CD4-positive, alpha-beta T cell (primary cell): ENCODE data around the gene NOS1AP. TPM values are rescaled to one million over a fixed set of nuclear protein-coding genes. Genes with fewer than 3 reads are reported as not detected.
"Not testable (repeated sequence)": the region's sequence is repeated elsewhere in the genome, so short reads cannot be mapped to it uniquely, and the experiment has no call there.

Experiments
- ATAC-seq: fragments of 200-7000 bp; cut with Tn5 transposase; one replicate; pipeline ENCODE4 v1.10.0; 2022; ENCODE audit warnings: mild to moderate bottlenecking; ENCODE audit not compliant: poor library complexity
- CTCF ChIA-PET: fragments of 350-600 bp; sonication (Branson Sonifier 250); formaldehyde crosslinking; loops from one replicate; lab custom pipeline; 2021; ENCODE audit warnings: antibody characterized with exemption, inconsistent platforms; lab: Charles Lee
- POLR2A ChIA-PET: fragments of 350-600 bp; sonication (Branson Sonifier 250); formaldehyde crosslinking; loops from one replicate; lab custom pipeline; 2021; ENCODE audit warnings: antibody characterized with exemption, inconsistent platforms; lab: Charles Lee
- DNase-seq, 14 experiments: peaks; one replicate each; pipeline ENCODE4 v3.0.0-alpha.2; 2013 to 2020; ENCODE audit warnings: mixed read lengths in 2 of 14
- H3K27ac ChIP-seq, 2 donors: one replicate each; pipeline versions ENCODE4 v1.5.1 to v1.7.0; 2013; ENCODE audit warnings: low read length in 2 of 2, low read depth in 1 of 2, mild to moderate bottlenecking in 1 of 2
- H3K27me3 ChIP-seq, 2 experiments: 1 replicate in 1 of 2; 2 replicates in 1 of 2; pipeline versions ENCODE4 v1.6.1 to v1.7.0; 2013; ENCODE audit warnings: low read length in 2 of 2, control low read depth in 1 of 2, mild to moderate bottlenecking in 1 of 2, moderate library complexity in 1 of 2; ENCODE audit not compliant: insufficient read depth in 2 of 2, control insufficient read depth in 1 of 2
- H3K36me3 ChIP-seq: one replicate; pipeline ENCODE4 v1.6.1; 2013; ENCODE audit warnings: low read length, control low read depth; ENCODE audit not compliant: insufficient read depth
- H3K4me1 ChIP-seq: one replicate; pipeline ENCODE4 v1.6.1; 2013; ENCODE audit warnings: low read length, control low read depth; ENCODE audit not compliant: insufficient read depth
- H3K4me3 ChIP-seq: one replicate; pipeline ENCODE4 v1.5.1; 2013; ENCODE audit warnings: mild to moderate bottlenecking, low read length, moderate library complexity
- H3K9me3 ChIP-seq, 2 experiments: 1 replicate in 1 of 2; 2 replicates in 1 of 2; pipeline versions ENCODE4 v1.6.1 to v1.7.0; 2013; ENCODE audit warnings: low read length in 2 of 2, mild to moderate bottlenecking in 2 of 2, control low read depth in 1 of 2, moderate library complexity in 1 of 2; ENCODE audit not compliant: control insufficient read depth in 1 of 2, insufficient read depth in 1 of 2
- H3K27ac Mint-ChIP-seq: one replicate; pipeline ENCODE4 v1.8.0; 2020; ENCODE audit warnings: mixed read lengths
- H3K27me3 Mint-ChIP-seq: one replicate; pipeline ENCODE4 v1.8.0; 2021; ENCODE audit warnings: mixed read lengths
- H3K36me3 Mint-ChIP-seq: one replicate; pipeline ENCODE4 v1.8.0; 2021; ENCODE audit warnings: low read depth, mixed read lengths
- H3K4me1 Mint-ChIP-seq: one replicate; pipeline ENCODE4 v1.8.0; 2021; ENCODE audit warnings: low read depth, mixed read lengths
- H3K4me3 Mint-ChIP-seq: one replicate; pipeline ENCODE4 v1.8.0; 2020; ENCODE audit warnings: mild to moderate bottlenecking, mixed read lengths
- H3K9me3 Mint-ChIP-seq: one replicate; pipeline ENCODE4 v1.8.0; 2020; ENCODE audit warnings: mixed read lengths
- intact Hi-C, 2 experiments: fragments of 100-400 bp; cut with DNase I in 1 of 2; cut with micrococcal nuclease in 1 of 2; formaldehyde crosslinking; loops; one replicate each; pipeline versions ENCODE4 v1.15.1 to v1.9.0; 2023 to 2025; cut with DNase I, micrococcal nuclease
- total RNA-seq, 174 experiments: library from RNA in 2 of 174; stranded (reverse) in 2 of 174; gene quantifications; one replicate each; pipeline ENCODE4 v1.2.3 and lab custom pipeline; 2021 to 2026
- TF ChIP-seq, protein P1 (sequence below): fragments of 200-600 bp; IDR thresholded peaks from one replicate; pipeline ENCODE4 v1.8.0; 2022; ENCODE audit warnings: antibody characterized with exemption, mild to moderate bottlenecking

Gene NOS1AP
- total RNA-seq, 2 experiments from 2014 or later, result not detected

DNA sequence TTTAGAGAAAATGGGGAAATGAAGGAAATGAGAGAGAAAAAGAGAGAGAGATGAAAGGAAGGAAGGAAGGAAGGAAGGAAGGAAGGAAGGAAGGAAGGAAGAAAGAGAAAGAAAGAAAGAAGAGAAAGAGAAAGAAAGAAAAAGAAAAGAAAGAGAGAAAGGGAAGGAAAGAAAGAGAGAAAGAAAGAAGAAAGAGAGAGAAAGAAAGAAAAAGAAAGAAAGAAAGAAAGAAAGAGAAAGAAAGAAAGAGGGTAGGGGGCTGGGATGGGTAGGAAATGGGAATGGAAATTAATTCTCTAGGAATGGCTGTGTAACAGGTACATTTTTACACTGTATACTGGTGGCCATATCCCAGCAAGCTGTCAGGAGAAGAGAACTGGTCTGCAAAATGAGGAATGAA lies 346.7 kb downstream of the NOS1AP start:
- H3K9me3 ChIP-seq, result no peaks in the 10 kb centered on the region
- no peak overlapping the region for H3K4me3 ChIP-seq
- H3K27ac ChIP-seq, result no peak overlapping the region
- ATAC-seq, result no peak
- H3K27me3 ChIP-seq, result peaks cover 10 to 20% of the 10 kb centered on the region in 2 experiments
- Mint-ChIP-seq H3K27ac (no peak overlapping the region), H3K9me3 (no peaks in the 10 kb centered on the region), H3K36me3 (no peaks in the 10 kb centered on the region), H3K27me3 (peaks cover 55% of the 10 kb centered on the region), H3K4me1 (no peaks in the 10 kb centered on the region), H3K4me3 (no peak overlapping the region)
- POLR2A ChIA-PET, result no interaction called here
- DNase-seq, result no peak
- intact Hi-C loops, result no loop called here
- no peaks in the 10 kb centered on the region for H3K4me1 ChIP-seq
- CTCF ChIA-PET, result no interaction called here
- H3K36me3 ChIP-seq, result no peaks in the 10 kb centered on the region
- TF ChIP-seq, protein P1, sequence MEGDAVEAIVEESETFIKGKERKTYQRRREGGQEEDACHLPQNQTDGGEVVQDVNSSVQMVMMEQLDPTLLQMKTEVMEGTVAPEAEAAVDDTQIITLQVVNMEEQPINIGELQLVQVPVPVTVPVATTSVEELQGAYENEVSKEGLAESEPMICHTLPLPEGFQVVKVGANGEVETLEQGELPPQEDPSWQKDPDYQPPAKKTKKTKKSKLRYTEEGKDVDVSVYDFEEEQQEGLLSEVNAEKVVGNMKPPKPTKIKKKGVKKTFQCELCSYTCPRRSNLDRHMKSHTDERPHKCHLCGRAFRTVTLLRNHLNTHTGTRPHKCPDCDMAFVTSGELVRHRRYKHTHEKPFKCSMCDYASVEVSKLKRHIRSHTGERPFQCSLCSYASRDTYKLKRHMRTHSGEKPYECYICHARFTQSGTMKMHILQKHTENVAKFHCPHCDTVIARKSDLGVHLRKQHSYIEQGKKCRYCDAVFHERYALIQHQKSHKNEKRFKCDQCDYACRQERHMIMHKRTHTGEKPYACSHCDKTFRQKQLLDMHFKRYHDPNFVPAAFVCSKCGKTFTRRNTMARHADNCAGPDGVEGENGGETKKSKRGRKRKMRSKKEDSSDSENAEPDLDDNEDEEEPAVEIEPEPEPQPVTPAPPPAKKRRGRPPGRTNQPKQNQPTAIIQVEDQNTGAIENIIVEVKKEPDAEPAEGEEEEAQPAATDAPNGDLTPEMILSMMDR, result no peak

DNA sequence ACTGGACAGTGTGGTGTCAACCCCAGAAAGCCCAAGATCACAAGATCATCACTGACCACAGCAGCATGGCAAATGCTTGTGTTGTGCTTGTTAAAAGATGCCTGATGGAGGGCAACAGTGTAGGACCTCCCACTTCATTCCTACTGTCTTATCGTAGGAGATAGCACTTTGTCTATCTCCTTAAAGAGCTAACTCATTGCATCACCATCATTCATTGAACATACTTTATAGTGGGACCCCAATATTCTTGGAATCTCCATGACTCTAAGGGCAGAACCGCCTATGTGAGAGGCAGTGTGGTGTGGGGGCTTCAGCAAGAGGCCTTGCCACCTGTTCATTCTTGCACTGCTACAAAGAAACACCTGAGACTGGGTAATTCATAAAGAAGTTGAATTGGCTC lies 347.4 kb downstream of the NOS1AP start:
- H3K9me3 Mint-ChIP-seq, result no peaks in the 10 kb centered on the region
- DNase-seq (no peak), ATAC-seq (no peak)
- intact Hi-C loops, result no loop called here
- ChIA-PET CTCF (no interaction called here), POLR2A (no interaction called here)
- no peak overlapping the region for H3K27ac ChIP-seq
- H3K4me3 Mint-ChIP-seq, result no peak overlapping the region
- no peaks in the 10 kb centered on the region for H3K36me3 ChIP-seq
- H3K9me3 ChIP-seq, result no peaks in the 10 kb centered on the region
- H3K27ac Mint-ChIP-seq, result no peak overlapping the region
- no peaks in the 10 kb centered on the region for H3K4me1 ChIP-seq
- H3K4me1 Mint-ChIP-seq, result no peaks in the 10 kb centered on the region
- H3K27me3 ChIP-seq, result peaks cover 10 to 22% of the 10 kb centered on the region in 2 experiments
- H3K27me3 Mint-ChIP-seq, result peaks cover 55% of the 10 kb centered on the region
- H3K36me3 Mint-ChIP-seq, result no peaks in the 10 kb centered on the region
- no peak overlapping the region for H3K4me3 ChIP-seq
- TF ChIP-seq, protein P1, result no peak

DNA sequence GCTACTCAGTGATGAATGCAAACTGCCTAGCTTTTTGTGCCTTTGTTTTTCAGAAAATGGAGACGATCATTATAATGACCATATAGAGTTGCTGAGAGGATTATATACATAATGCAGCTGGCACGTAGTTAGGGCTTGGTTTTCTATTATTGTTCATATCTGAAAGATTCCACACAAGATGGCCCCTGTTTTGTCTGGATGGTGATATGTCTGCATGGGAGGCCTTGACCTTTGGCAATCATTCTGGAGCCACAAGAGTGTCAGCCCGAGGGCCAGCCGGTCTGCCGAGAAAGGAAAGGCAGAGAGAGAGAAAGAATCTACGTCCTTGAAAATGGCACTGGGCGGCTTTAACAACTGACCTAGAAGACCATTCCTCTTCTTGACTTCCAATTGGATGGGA lies 348.2 kb downstream of the NOS1AP start:
- ATAC-seq, result no peak
- no peak overlapping the region for H3K4me3 Mint-ChIP-seq
- peaks cover 59% of the 10 kb centered on the region for H3K27me3 Mint-ChIP-seq
- Histone ChIP-seq H3K36me3 (no peaks in the 10 kb centered on the region), H3K4me1 (no peaks in the 10 kb centered on the region), H3K9me3 (no peaks in the 10 kb centered on the region), H3K27ac (no peak overlapping the region), H3K4me3 (no peak overlapping the region), H3K27me3 (peaks cover 5 to 20% of the 10 kb centered on the region in 2 experiments)
- TF ChIP-seq, protein P1, result no peak
- POLR2A ChIA-PET, result no interaction called here
- H3K27ac Mint-ChIP-seq, result no peak overlapping the region
- no peak for DNase-seq
- no peaks in the 10 kb centered on the region for H3K4me1 Mint-ChIP-seq
- no peaks in the 10 kb centered on the region for H3K36me3 Mint-ChIP-seq
- intact Hi-C loops, result no loop called here
- CTCF ChIA-PET, result no interaction called here
- no peaks in the 10 kb centered on the region for H3K9me3 Mint-ChIP-seq

DNA sequence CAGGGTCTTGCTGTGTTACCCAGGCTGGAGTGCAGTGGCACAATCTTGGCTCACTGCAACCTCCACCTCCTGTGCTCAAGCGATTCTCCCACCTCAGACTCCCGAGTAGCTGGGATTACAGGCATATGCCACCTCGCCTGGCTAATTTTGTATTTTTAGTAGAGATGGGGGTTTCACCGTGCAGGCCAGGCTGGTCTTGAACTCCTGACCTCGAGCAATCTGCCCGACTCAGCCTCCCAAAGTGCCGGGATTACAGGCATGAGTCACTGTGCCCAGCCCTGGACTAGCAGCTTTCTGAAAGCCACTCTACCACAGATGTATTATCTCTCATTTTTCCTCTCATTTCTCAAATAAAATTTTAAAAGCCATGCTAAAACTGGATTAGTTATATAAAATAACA lies 349.1 kb downstream of the NOS1AP start:
- H3K27ac ChIP-seq, H3K9me3 Mint-ChIP-seq, H3K4me3 Mint-ChIP-seq, H3K4me1 Mint-ChIP-seq, intact Hi-C loops, DNase-seq, H3K4me1 ChIP-seq, H3K4me3 ChIP-seq, H3K9me3 ChIP-seq, H3K36me3 Mint-ChIP-seq, POLR2A ChIA-PET, ATAC-seq, CTCF ChIA-PET, H3K27ac Mint-ChIP-seq, H3K36me3 ChIP-seq: not testable (repeated sequence)
- peaks cover 7 to 15% of the 10 kb centered on the region in 2 experiments for H3K27me3 ChIP-seq
- peaks cover 62% of the 10 kb centered on the region for H3K27me3 Mint-ChIP-seq

DNA sequence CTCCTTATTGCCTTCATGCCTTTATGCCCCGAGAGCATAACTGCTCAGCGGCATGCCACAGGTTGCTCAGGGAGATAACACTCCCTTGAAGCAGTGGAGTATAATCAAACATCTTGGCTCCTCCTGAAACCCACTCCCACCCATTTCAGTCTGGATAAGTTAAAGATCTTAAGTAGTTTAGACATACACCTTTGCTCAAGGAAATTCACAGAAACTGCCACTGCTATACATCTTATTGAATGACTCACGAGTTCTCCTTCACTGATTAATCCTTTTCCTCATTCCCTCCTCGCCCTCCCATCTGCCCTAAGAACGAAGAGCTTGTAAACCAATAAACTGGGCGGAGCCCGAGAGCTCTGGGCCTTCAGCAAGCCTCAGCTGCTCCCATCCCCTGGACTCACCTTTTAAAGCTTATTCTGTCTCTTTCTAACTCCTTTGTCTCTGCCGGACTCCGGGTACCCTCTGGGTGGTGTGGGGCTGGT lies 350.0 kb downstream of the NOS1AP start:
- peaks cover 7 to 15% of the 10 kb centered on the region in 2 experiments for H3K27me3 ChIP-seq
- H3K36me3 ChIP-seq, H3K9me3 ChIP-seq, POLR2A ChIA-PET, DNase-seq, H3K4me3 Mint-ChIP-seq, H3K4me3 ChIP-seq, H3K27ac ChIP-seq, CTCF ChIA-PET, H3K4me1 Mint-ChIP-seq, H3K36me3 Mint-ChIP-seq, H3K9me3 Mint-ChIP-seq, H3K27ac Mint-ChIP-seq, intact Hi-C loops, H3K4me1 ChIP-seq, ATAC-seq: not testable (repeated sequence)
- peaks cover 66% of the 10 kb centered on the region for H3K27me3 Mint-ChIP-seq
